SKM-1 treated with dmso at 0.1 percent for 144 hours (cell line): ENCODE data around the gene IPPK.

Experiments
- DNase-seq: peaks from one replicate; lab custom pipeline; 2025; ENCODE audit not compliant: unreplicated experiment; lab: John Stamatoyannopoulos, UW

The IPPK gene

DNA sequence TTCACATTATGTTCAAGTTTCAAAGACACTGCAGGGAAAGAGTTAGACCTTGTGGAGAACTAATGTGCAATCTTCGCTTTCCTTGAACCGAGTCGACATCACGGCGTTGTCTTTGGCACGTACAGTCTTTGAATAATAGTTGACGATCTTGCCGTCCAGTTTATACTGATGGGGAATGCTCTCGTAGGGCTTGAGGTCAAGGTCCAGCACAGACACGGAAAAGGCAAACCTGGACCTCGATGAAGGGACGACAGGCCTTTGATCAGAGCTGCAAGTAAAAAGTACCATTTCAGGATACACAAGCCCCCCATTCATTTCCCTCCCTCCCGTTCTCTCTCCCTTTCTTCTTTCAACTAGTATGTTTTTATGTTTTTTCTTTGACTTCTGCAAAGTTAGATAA, 54.1 kb downstream of the IPPK start:
- DNase-seq, result no peak

DNA sequence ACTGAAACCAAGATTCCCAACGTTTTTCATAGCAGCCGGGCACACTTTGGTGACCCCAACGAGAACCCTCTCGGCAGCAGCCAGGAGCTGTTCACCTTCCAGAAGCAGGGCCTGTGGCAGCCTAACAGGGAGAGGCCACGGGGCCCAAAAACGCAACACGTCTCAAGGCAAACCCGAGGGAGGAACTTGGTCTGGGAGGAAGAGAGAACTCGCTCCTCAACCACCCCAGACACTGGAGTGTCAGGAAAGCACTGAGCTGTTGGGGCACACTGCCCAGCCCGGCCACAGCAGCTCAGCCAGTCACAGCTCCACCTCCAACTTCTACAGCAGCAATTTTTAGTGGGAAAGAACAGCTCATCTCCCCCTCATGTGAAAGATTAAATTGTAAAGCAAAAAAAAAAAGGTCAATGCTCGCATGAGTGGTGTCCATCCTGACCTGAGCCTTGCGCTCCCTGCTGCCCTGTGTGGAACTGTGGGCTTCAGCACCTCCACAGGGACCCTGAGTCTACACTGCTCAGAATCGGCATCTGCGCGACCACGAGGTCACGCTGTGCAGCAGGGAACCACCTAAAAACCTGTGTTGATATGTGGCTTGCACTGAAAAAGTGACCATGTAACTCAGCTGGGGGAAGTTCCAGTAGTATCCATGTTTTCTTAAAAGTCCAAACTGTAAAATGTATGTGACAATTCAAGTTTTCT, 55.0 kb downstream of the IPPK start:
- DNase-seq, result no peak

DNA sequence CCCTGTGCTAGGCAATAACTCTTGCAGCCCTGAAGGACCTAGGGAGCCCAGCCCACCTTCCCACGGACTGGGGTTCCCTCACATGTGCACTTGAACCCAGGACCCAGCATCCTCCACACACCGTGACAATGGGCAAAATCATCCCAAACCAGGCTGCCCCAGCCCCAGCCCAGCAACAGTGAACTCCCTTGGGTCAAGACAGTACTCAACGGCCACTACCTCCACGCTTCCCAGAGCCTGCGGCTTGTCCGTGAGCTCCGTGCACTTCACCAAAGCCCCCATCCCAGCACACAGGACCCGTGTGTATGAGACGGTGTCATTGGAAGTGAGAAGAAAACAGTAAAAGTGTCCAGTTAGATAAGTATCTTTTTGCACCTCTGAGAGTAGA, 55.8 kb downstream of the IPPK start:
- DNase-seq, result no peak

DNA sequence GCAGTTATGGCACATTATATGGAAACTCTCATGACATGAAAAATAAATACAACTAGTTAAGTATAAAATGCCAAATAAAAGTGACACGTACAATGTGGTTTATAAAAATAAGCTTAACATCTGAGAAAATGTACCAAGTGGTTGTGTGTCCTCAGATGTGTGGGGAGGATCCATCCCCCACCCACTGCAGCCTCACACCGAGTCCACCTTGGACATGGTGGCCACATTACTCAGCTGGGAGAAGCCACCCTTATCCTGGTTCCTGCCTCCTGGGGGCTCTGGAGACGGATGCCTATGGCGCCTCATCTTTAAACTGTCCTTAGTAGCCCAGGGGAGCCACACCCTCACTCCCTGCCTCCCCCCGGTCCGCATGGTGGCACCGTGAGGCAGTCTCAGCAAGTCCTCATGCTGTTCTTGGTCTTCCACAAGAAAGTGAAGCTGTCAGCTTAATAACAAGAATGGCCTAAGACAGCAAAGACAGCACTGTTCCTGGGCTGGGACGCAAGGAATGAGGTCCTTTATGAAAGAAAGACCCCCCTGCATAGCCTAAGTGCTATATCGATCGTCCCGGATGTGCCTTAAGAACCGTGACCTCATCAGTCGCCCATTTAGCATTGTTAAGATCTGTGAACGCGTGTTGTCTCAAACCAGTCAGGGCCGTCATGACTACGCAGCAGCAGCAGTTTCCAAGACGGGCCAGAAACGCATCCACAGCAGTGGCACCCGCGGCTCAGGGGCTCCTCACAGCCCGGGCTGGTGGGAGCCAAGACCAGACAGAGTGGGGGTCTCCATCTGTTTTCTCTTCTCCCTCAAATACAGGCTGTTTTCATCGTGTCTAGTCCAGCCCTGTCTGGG, 56.4 kb downstream of the IPPK start:
- DNase-seq, result no peak

DNA sequence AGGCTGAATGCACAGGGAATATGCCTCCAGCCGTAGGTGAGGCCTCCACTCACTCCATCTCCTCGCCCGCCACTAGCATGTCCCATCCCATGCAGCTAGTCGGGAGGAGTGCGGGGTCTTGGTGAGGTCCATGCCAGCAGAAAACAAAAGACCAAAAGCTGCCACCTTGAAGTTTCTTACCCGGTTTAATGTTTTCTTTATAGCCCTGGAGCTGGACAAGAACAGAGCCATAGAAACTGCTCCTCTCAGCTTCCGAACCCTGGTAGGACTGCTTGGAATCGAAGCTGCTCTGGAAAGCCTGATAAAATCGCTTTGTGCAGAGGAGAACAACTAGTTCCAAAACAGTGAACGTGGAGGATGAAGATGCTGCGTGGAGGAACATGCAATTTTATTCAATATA, 57.1 kb downstream of the IPPK start:
- DNase-seq, result no peak

DNA sequence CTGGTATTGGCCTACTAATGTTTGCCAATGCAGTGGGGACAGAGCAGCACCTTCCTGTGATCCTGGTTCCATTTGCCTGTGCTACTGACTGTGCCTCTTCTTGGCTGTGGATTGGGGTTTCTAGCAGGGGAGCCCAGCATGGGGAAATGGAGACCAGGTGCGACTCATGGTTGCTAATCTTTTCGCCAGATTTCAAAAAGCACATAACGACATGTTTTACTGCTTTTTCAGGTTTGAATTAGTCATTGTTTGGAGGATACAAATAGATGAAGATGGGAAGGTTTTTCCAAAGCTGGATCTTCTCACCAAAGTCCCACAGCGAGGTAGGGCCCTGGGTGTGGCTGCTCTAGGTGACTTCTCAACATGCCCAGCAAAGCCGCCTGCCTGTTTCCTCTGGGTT, 57.6 kb downstream of the IPPK start:
- no peak for DNase-seq

DNA sequence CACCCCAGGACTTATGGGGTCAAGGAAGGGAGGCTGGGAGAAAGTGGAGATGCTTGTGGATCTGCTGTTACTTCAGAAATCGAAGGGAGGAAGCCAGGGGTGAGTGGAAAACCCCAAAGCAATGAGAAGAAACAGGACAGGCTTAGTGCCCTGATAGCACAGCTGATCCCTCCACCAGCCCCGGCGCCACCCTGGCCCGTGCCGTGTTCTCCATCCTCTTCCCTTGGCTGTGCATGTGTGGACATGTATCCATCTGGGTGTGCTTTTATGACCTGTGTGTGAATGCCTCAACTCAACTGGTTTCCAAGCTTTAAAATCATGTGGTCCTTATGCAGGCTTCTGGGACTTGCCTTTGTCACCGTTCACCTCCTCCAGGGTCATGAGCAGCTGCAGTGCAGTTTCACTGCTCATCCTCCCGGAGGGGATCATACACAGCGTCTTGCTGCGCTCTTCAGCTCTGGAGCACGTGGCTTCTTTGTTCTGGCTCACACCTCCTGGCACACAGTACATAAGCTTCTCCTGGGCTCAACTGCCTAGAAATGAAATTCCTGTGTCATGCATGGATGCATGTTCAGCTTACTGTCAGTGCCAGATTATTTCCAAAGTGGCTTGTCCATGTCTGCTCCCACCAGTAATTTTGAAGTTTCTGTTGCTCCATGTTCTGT, 58.2 kb downstream of the IPPK start:
- DNase-seq, result no peak

DNA sequence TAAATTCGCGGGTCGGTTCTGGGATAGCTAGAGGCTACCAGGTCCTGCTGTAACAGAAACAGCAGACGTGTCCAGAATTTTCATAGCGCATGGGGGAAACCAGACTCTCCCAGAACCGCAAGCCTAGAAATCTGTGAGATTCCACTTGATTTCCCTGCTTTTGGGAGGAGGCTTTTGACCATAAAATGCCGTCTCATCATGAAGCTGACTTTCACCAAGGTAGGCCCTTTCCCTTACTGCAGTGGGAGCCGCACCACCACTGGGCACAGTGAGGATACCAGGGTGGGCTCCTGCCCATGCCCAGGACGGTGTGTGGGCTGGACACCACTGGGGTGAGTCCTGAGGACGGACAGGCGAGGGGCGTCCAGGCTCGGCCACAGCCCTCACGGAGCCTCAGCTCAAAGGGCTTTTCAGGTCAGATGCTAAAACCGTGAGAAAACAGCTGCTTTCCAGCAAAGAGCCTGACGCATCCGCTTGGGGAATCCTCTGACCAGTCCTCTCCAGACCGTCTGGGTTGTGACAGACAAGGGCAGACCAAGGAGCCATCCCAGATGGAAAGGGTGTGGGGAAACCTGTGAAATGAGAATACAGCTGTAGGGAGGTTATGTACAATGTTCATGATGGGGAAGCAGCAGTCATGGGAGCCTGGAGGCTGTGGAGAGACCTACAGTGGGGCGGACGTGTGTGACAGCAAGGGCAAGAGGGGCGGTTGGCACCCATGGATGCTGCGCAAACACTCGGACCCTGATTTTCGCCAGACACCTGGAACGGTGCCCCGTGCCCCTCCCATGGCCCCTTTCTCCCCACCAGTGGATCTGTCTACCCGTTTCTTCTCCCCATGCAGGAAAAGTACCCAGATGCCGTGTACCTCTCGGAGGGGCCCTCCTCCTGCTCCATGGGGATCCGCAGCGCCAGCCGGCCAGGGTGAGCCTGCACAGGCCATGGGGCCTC, 59.2 kb downstream of the IPPK start:
- no peak for DNase-seq

DNA sequence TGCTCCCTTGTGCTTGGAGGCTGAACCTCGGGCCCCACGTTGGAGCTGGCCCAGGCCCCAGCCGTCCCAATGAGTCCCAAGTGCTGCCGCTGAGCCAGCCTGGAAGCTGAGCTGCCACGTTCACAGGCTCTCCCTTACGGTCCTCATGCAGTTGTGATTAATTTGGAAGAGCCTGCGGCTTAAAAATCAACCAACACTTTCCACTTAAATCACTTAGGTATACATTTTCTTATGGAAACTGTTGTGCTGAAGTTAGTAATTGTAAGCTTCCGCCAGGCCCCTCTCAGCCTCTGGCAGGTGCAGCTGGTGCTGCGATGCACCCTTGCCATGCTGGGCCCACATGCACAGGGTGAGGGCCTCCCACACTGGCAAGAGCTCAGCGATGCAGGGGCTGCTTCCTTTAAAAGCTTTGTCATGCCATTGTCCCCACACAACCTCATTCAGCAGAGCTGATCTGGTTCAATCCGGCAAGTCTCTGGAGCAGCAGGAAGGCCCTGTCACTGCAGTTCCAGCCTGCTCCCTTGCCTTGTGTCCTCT, 61.0 kb downstream of the IPPK start:
- no peak for DNase-seq

DNA sequence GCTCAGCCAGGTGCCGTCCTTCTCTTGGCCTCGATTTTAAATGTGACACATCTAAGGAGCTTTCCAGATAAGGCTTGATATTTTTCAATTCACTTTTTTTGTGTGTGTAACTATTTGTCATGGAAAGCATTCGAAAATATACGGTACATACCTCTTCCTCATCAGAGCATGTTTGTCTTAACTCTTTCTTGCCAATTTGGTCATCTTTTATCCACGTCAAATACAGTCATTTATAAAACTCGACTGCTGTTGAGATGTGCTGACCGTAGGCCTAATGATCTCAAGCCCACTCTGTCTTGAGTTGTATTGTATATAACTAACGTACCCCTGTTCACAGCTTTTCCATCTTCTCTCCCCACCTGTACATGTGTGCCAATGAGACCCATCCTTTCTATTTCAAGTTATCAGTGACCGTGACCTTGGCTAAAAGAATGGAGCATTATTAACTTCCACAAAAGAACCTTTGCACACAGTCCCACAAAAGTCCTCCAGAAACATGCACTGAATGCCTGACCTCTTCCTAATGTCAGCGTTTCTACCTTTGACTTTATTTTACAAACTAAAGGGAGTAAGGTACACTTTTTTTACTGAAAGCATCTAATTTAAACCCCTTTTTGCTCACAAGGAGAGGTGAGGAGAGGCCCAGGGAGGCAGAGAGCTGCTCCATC, 61.6 kb downstream of the IPPK start:
- DNase-seq, result no peak

DNA sequence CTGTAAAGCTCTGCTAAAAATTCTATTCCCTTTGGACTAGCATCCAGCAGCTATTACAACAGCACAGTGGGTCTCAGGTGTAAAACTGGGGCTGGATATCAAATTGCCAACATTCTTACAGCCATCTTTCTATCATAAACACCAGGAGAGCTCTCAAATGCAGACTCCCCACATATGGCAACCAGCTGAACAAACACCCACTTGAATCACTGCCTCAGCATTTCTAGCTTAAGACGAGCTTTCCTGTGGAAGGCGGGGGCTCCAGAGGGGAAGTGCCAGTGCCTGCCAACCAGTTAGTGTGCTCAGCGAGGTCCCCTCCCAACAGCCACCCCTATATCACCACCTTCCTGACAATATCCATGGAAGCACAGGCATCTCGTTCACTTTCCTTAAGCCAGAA, 62.2 kb downstream of the IPPK start:
- no peak for DNase-seq

DNA sequence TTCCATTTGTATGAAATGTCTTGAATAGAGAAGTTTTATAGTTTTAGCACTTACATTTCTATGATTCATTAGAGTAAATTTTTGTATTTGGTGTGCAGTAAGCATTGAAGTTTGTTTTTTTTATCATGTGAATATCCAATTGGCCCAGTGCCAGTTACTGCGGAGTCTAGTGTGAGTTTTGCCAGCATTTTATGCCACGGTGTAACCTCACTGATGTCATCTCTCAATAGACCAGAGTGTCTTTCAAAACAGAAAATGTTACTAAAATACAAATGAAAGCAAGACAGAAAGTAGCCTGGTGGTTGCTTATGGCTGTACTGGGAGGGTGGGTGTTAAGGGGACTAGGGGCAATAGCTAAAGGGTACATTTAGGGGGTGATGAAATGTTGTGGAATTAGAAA, 62.8 kb downstream of the IPPK start:
- DNase-seq, result no peak

DNA sequence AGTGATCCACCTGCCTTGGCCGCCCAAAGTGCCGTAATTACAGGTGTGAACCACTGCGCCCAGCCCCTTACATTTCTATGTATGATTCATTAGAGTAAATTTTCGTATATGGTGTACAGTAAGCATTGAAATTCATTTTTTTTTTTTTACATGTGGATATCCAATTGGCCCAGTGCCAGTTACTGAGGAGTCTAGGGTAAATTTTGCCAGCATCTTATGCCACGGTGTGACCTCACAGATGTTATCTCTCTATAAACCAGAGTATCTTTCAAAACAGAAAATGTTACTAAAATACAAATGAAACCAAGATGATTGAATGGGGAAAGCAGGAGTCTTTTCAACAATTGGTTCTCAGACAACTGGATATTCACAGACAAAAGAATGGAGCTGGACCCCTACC, 64.7 kb downstream of the IPPK start:
- no peak for DNase-seq

DNA sequence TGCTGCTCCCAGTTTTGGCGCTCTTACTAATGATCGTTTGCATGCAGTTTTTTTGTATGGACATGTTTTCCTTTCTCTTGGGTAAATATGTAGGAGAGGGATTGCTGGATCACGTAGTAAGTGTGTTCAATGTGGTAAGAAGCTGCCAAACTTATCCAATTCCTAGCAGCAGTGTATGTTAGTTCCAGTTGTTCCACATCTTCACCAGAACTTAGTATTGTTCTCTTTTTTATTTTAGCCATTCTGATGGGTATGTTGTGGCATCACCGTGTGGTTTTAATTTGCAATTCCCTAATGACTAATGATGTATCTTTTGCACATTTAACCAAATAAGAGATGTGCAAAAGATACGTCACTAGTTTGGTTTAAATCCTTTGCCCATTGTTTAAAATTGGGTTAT, 65.9 kb downstream of the IPPK start:
- no peak for DNase-seq

DNA sequence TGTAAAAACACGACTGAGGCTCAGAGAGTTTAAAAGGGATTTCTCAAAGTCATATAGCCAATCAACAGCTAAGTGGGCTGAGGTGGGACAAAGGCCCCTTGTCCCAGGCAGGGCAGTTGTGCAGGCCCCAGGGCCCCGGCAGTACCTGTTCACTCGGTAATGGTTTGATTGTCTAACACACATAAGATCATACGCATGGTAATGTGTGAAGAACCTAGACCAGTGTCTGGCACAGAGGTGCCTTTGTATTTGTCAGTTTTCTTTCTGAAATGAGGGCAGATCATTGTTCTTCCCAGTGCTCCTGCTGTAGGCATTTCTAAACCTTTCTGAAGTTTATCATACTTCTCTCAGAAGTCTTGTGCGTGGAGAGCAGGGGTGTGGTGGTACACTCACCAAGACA, 66.8 kb downstream of the IPPK start:
- DNase-seq, result no peak

DNA sequence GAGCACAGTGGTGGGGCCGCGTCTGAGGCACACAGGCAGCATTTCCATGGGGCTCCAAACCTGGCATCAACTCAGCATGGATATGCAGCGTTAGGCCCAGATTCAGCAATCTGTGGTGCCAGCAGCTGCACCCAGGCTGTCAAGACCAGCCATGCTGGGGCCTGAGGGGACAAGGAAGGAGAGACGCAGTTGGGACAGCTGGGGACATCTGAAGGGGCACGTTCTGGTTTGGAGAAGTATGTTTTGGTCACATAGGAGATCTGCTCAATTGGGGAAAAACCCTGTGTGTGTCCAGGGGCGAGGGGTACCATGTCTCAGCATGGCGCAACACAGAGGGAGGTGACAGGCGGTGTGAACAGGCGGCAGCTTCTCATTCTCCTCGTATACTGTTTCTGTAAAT, 67.5 kb downstream of the IPPK start:
- no peak for DNase-seq

DNA sequence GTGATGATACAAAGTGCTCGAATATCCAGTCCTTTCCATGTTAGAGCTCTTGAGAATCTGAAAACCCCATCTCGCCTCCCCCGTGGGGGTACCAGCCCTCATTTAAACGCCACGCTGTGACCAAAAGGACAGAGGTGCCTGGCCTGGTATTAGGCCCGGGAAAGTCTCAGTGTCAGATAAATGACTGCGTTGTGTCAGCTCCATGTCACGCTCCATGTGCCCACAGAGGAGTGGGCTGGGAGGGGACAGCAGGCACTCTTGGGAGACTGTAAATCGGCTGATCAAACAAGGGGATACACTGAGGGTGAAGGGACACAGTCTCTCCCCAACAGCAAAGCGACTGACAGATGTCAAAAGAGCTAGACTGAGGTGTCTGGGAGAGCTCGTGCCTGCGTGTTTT, 68.5 kb downstream of the IPPK start:
- no peak for DNase-seq

DNA sequence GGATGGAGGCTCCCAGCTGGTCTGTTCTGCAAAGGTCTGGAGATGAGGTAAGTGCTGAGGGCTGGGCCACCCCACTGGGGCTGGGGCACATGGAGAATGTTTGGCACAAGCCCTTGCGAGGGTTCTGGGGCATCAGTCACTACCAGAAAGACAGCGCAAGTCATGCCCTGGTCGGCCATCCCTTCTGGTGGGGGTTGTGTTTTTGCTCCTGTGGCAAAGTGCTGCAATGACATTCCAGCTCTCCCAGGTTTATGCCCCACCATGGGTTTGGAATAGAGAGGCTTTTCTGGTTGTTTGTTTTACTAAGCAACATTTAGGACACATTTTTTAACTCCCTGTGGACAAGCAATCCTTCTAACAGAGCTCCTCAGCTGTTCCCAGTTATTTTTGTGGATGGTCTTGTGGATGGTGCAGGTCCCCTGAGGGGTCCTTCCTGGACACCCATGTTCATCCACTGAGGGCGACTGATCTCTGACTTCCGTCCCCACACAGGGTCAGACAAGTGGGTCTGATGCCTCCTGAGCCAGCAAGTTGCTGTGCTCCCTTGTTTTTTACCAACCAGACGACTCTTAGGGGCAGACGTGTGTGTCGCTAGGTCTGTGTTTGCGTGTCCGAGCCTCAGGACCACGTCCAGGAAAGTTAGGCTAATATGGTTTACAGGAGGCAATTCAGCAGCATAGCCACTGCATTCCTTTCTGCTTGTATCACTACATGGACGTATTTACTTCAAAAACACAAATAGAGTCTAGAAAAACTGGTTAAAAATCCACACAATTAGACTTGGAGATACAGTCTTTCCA, 69.3 kb downstream of the IPPK start:
- no peak for DNase-seq

DNA sequence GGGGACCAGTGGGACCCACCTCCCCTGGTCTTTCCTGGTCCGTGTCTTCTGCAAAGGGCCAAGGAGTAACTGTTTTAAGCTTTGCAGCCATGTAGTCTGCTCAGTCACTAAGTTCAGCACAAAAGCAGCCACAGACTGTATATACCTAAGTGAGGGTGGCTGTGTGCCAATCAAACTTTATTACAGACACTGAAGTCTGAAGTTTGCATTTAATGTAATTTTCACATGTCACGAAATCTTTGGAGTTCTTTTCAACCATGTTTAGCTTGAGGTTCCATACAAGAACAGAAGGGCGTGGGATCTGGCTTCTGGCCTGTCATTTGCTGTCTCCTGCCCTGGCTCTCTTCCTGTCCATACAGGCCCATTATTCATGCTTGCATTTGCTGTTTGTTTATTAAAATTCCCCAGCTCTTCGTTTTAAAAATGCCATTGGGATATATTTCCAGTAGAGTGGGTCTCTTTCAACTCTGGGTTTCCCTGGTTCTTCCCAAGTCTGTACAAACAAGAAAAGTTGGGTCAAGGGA, 69.9 kb downstream of the IPPK start:
- no peak for DNase-seq
